HG02852 (cell line): ENCODE data around the gene FOXO3.
A peak's percentile ranks its signal among the peaks of the same experiment; 100 is the strongest.

Experiments
- ATAC-seq: cut with Tn5 transposase; IDR thresholded peaks from one replicate; pipeline ENCODE4 v1.9.1; 2021; ENCODE audit warnings: mild to moderate bottlenecking, moderate library complexity; ENCODE audit not compliant: unreplicated experiment

FOXO3 gene

GRCh38 chr6:108574457-108575141 is 13.9 kb downstream of the FOXO3 start:
- no peak for ATAC-seq

DNA sequence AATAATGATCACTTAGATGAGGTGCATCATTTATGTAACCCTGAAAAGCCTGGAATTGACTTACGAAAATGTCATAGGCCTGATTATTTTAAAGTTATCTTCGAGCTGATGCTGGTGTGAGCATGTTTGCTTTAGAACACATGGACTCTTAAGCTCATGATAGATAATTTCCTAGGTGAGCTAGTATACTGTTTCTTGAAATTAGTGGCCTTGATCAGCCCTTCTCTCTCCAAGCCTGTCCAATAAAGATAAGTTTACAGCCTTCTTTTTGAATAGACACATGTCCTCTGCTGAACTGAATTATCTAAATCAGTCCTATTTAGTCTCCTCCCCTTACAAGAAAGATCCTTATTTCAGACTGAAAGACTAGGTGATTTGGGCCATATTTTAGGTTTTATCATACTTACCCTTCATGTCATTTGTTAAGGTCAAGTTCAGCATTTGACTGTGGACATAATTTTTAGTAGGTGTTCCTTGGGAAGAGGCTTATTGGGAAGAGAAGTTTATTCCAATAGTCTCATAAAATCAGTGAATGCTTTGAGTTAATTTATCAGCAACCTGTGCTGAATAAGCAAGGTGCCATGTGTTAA is 15.3 kb downstream of the FOXO3 start:
- ATAC-seq = no peak

DNA sequence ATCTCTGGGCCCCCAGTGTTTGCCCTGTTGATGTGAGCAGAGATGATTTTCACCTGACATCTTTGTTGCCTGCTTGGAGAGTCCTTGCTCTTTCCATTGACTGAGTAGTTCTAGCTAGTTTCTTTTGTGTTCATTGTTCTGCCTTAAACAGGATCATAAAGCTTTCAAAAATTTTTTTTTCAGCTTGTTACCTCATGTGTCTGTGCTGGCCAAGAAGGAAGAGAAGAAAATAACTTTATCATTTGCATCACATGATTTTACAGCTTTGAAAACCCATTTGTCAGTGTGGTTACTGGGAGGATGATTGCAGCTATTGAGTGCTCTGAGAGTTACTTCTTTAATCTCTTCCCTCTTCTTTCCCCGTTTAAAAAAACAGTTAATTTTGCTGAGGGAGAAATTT is 16.0 kb downstream of the FOXO3 start:
- ATAC-seq = no peak

GRCh38 chr6:108578166-108578565 is 17.4 kb downstream of the FOXO3 start:
- no peak for ATAC-seq

DNA sequence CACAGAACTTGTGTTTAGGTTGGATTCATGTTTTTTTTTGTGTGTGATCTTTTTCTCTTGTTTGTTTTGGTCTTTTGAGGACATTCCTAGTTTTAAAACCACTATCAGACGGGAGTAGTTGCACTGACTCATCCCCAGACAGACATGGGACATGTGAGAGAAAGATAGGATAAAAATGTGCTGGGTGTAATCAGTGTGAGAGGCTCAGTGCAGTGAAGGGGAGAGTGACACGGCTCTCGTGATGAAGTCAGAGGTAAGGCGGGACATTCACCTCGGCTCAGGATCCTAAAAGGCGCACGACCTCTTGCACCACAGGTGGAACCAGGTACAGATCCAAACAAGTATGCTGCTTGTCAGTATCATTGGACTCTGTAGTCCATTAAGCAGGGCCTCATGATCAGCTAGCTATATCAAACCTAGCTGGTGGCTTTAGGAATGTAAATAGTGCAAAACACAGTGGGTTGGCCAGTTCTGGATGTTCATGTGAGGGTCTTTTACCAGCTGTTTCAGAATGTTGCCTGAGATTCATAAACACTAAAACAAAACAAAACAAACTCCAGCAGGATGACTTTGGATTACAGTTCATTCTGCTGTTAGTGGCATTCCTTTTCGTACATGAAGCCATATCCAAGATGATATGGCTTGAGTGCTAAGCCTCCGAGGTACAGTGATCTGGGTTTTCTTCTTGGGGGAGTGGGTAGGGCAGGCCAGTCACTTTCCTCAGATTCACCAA is 18.0 kb downstream of the FOXO3 start:
- ATAC-seq = no peak

DNA sequence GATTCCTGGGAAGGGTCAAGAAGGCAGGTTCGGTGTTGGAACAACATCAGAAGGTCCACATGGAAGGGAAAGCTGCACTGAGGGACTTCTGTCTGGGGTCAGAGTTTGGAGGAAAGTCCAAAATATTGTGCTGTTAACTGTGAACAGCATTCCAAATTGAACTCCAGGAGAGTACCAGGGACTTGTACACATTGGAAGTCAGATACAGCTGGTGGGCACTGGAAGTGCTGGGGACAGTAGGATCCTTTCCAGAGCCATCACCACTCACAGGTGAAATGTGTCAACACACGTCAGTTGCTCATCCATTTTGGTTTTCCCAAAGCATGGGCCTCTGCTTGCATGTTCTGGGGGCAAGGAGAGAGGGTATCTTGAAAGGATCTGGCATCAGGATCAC is 18.6 kb downstream of the FOXO3 start:
- no peak for ATAC-seq

GRCh38 chr6:108580646-108581045 is 19.9 kb downstream of the FOXO3 start:
- no peak for ATAC-seq

GRCh38 chr6:108581237-108581931 is 20.7 kb downstream of the FOXO3 start:
- no peak for ATAC-seq

- no peak for ATAC-seq
Observed at GRCh38 chr6:108581932-108582475, 21.3 kb downstream of the FOXO3 start.

DNA sequence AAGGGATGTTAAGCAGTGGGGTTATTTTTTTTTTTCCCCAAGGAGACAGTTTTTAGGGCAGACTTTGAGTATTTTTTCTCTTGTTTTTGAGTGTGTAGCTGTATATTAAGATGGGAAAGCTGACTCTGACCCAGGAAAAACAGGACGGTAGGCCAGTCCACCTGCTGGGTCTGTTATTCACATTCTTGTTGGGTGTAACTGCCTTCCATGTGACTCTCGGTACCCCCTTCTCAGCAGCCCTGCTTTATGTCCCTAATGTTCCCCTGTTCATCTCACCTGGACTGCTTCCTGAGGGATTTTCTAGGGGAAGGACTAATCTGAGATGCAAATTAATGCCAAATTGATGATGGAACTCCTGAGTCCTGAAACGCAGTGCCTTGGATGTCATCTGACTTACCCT is 21.9 kb downstream of the FOXO3 start:
- no peak for ATAC-seq

DNA sequence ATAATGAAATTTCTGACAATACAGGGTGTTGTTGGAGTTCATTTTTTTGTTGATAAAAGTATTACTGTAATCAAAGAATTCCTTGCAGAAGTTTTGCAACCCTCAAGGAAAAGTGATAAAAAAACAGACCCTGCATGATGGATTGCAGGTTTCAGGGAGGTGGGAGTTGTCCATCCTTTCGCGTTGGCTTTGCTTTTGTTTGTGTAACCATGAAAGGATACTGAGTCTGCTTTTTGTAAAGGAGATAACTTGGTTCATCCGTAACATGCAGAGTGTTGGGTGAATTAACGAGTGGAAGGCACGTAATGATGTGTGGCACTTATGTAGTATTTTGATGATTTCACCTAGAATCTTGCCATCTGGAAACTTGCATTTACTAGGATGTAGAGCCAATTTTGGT is 23.6 kb downstream of the FOXO3 start:
- no peak for ATAC-seq

- ATAC-seq = no peak
Observed at GRCh38 chr6:108585359-108585758, 24.6 kb downstream of the FOXO3 start.

GRCh38 chr6:108585921-108586536 is 25.3 kb downstream of the FOXO3 start:
- no peak for ATAC-seq

GRCh38 chr6:108587258-108588059 is 26.7 kb downstream of the FOXO3 start:
- ATAC-seq = no peak

DNA sequence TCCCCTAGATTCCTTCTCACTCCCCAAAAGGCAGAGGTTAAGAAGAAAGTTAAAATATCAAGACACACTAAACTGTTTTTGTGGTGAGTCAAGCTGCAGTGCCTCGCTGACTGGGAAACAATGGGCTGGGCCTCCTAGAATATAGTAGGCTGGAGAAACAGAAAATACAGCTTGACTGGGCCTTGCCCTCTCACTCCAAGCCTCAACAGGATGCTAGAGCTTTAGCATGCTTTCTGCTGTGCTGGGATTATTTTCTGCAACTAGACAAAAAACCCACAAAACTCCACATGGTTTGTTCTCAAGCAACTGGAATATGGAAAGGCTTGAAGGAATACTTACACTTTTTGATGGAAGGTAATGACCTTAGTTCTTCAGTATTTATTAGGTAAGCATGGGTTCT is 27.9 kb downstream of the FOXO3 start:
- no peak for ATAC-seq

DNA sequence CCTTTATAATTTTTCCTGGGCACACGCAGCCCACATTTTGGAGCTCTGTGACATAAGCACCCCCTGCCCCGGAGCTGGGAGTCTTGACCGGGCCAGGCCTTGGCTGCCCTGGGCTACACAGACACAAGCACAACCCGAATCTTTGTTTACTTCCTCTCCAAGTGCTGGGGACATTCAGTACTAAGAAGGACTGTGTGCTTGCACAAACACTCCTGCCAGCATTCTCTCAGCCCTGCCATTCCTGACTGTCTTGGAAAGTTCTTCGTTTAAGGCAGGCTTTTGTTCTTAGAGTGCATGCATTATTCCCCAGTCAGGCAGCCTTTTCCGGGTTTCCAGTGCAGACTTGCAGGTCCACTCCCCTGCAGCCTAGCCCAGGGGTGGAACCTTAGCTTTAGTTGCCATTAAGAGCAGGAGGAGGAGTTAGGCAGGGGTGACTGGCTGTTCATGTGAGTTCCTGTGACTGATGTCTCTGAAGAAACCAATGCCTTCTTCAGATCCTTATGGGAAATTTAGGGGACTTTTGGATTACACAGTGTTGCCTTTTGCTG is 28.6 kb downstream of the FOXO3 start:
- peak; percentile 35 for ATAC-seq

DNA sequence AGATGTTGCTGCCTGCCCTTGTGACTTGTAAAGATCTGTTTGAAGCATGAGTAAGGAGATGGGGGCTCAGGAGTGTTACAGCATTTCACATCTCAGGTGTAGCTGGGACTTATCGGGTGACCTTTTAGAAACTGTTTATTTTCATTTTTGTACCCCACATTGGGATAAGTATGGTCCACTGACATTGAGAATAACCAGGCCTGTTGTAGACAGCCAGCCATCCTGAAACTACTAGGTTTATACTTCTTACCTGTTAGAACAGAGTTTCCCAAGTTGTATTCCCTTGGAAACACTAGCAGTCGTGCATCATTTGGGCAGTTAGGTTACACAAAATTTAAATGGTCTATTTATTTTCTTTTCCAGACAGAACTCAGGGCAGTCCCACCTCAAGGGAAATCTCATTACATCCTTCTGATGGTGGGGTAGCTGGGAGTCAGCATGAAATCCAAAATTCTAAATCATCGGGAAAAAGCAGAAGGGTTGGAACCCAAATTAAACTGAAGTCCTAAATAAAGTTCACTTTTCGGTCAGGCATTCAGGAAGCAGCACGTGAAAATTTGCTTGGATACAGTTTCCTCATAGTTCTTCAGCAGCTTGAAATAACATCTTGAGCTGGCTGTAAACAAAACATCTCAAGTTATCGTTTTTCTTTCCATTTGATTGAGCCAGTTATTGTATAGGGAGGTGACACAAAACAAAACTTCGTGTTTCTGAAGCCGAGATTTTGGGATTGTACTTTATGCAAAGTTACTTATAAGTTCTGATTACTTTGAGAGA is 30.5 kb downstream of the FOXO3 start:
- ATAC-seq = no peak

DNA sequence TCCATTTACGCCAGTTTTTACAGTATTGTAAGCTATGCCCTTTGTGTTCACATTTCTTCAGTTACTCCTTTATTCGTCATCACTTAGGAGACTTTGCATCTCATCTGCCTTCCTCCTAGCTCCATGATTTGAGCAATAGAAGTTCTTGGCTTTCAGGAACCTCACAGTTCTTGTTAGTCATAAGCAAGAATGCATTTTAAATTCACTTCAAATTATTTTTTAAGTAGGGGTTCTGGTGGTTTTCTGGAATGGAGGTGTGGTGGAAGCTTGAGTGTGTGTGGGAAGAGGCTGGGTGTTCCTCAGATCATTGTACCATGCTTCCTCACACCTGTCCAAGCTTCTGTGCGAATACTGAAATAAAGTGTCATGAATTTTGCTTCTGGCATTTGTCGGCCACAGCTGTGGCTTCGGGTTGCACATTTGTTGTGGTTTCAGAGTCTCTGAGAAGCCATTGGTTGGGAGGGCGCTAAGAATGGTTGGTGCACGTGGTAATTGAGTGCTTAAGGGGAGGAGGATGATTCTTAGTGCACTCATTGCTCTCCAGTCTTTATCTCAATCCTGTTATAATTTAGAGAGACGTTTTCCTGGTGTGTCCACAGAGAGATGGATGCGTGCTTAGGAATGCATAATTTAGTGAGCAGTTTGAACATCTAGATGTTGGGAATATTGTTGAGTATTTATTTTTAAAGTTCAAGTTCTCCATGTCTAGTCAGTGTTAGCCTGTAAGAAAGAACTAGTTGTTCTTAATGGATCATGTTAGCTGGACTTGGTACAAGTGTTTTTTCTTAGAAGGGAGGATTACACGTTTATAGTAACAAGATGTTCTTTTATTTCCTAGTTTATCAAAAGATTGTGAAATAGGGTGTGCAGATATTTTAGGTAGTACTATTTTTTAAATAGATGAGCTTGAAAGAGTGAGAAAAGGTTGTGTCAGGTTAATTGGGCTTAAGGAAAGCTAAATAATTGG is 31.9 kb downstream of the FOXO3 start:
- peak; percentile 84 for ATAC-seq
